Measurements from ENCODE around the gene ITGA3.

The ITGA3 gene

DNA sequence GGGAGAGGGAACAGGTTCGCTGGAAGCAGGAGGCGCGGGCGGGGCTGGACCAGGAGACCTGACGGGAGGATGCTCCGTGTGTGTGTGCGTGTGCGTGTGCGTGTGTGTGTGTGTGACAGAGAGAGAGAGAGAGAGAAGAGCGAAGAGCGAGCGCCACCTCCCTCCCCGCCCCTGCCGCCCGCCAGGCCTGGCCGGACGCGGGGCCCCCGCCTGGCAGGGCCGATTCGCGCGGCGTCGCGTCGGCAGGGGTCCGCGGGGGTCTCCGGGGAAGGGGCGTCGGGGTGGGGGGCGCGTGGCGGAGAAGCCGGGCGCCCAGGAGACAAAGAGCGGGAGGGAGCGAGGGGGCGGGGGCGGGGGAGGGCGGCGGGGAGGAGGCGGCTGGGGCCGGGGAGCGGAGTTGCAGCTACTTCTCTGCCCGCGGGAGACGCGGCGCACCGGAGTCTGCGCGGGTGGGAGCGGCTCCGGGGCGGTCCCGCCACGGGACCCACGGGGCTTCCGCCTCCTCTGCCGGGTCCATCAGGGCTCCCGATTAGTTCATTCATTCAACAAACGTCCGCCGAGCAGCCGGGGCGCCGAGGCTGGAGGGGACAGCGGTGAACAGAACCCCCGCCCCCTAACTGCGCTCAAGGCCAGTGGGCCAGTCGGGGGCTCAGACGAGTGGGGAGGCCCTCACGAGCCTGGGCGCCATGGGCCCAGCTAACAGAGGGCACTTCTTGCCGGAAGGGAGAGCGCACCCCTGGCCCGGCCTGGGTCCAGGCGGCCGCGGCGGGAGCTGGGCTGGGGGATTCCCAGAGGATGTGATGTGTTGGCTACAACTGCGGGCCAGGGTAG, 74.0 kb downstream of the ITGA3 start, which contains the start of gene SAMD14:
SAMD14 (minus strand) TSS at position 433 of the 831 bp plus-strand sequence. CDS start 5,201 bp downstream, outside the sequence.
- Histone ChIP-seq H3K9ac (ENCODE audit: low read depth, low read length) (peak within 1 kb of the TSS; percentile 68; the same call in 1 of the 2 replicates), H3K27ac (ENCODE audit: low read length) (no peak within 1 kb of the TSS)

DNA sequence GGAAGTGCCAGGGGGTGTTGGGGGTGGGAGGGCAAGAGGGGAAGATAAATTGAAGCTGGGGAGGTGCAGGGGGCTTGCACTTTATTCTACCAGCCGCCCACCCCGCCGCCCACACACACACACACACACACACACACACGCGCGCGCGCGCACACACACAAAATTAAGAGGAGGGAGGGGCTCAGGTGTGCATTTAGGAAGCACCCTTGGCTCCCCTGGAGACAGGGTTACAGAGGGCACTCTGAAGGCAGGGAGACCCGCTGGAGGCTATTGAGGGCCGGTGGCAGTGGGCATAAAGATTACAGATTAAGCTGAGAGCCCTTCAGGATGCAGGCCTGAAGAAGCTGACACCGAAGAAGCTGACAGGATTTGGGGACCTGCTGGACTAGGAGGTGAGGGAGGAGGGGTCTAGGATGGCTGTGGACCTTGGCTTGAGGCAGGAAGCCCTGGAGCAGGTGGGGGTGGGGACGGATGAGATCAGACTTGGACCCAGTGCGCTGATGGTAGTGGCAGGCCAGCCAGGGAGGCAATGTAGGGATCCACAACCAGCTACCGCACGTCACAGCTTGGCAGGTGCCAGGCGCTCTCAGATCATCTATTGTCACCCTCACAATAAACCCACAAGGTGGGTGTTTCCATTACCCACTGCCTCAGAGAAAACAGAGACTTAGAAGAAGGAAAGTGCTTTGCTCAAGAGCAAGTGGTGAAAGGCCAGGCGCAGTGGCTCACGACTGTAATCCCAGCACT, 74.8 kb downstream of the ITGA3 start:
- H3K27me3 ChIP-seq (ENCODE audit: insufficient read depth, low read length): peaks cover 35% of the 10 kb centered on the region
- H3K27ac ChIP-seq (ENCODE audit: low read length): no peak overlapping the region

More for the DNA sequence above, 74.0 kb downstream of the ITGA3 start, which contains the start of gene SAMD14:
- H3K9me3 ChIP-seq (ENCODE audit: insufficient read depth, low read depth, low read length): no peaks in the 10 kb centered on the region
- no peaks in the 10 kb centered on the region for H3K36me3 ChIP-seq (ENCODE audit: insufficient read depth, low read depth, low read length)
- H3K4me1 ChIP-seq (ENCODE audit: insufficient read depth, low read length): peaks cover 26% of the 10 kb centered on the region
- peaks cover 35% of the 10 kb centered on the region for H3K27me3 ChIP-seq (ENCODE audit: insufficient read depth, low read length)
- peak within 1 kb of the TSS; percentile 80 for H3K4me3 ChIP-seq (ENCODE audit: low read length)

DNA sequence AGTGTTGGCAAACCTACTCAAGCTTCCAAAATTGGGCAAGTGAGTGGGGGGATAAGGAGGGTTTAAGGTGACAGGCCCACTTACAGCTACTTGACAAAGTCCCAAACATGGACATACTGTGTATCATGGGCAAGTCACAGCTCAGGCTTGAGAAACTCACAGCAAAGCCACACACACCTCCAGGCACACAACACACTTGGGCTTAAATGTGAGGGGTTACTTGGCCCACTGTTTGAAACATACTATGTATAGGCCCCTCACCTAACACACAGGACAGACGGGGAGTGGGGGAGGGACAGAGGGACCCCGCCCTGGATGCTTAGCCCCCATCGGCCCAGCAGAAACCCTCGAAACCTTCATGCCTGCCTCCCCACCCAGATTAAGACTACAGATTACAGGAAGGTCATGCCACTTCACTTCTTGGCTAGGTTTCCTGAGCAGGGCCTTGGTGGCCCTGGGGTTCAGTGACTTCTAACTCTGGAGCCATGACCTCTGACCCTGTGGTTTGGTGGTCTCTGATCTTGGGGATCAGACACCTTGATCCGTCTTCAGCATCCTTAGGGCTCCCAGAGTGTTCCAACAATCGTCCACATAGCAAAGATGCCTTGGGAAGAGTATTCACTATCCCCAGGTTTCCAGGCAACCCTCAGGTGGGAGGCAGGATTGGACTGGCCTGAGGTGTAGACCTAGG, 76.3 kb downstream of the ITGA3 start:
- H3K27me3 ChIP-seq (ENCODE audit: insufficient read depth, low read length): peaks cover 35% of the 10 kb centered on the region
- 0 out of 2 replicates have a peak, but pooled peaks cover 5% of the 10 kb centered on the region for H3K36me3 ChIP-seq (ENCODE audit: insufficient read depth, low read depth, low read length)
- no peak overlapping the region for H3K9ac ChIP-seq (ENCODE audit: low read depth, low read length)
- no peaks in the 10 kb centered on the region for H3K9me3 ChIP-seq (ENCODE audit: insufficient read depth, low read depth, low read length)
- peaks cover 26% of the 10 kb centered on the region for H3K4me1 ChIP-seq (ENCODE audit: insufficient read depth, low read length)
- no peak overlapping the region for H3K27ac ChIP-seq (ENCODE audit: low read length)
- no peak overlapping the region for H3K4me3 ChIP-seq (ENCODE audit: low read length)

More for the DNA sequence above, 74.8 kb downstream of the ITGA3 start:
- Histone ChIP-seq H3K9me3 (ENCODE audit: insufficient read depth, low read depth, low read length) (no peaks in the 10 kb centered on the region), H3K36me3 (ENCODE audit: insufficient read depth, low read depth, low read length) (no peaks in the 10 kb centered on the region), H3K4me1 (ENCODE audit: insufficient read depth, low read length) (peaks cover 26% of the 10 kb centered on the region), H3K4me3 (ENCODE audit: low read length) (peak overlapping the region; percentile 73; the same call in 1 of the 2 replicates), H3K9ac (ENCODE audit: low read depth, low read length) (no peak overlapping the region)

DNA sequence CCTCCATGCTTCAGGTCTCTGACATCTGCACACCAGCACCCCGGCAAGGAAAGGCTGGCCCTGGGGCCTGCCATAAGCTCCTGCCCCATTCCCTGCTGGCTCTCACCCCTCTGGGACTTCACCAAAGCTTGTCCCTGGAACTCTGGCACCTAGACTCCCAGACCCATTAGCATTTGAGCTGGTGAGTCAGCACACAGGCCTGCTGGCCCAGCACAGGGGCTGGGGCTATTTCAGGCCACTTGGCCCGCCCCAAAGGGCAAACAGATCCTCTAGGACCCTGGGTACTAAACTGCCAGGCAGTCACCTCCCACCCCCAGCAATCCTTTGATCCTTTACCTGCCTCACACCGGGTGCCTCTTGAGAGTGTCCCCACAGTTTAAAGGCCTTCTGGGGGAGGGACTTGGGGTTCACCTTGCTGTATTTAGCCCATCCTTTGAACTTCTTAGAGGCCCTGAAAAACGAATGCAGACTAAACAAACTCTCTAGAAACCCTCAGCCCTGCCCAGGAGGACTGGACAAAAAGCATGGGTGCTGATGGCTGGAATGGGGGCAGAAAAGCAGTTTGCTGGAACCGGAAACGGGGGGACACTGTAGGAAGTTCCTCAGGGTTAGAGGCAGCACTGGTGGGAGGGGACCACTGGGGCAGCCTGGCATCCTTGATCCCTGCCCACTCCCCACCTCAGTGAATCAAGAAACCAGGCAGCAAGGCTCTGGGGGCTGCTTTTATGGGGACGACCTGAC, 77.3 kb downstream of the ITGA3 start:
- Histone ChIP-seq H3K9me3 (ENCODE audit: insufficient read depth, low read depth, low read length) (no peaks in the 10 kb centered on the region), H3K4me3 (ENCODE audit: low read length) (no peak overlapping the region), H3K27me3 (ENCODE audit: insufficient read depth, low read length) (peaks cover 29% of the 10 kb centered on the region), H3K4me1 (ENCODE audit: insufficient read depth, low read length) (peaks cover 18% of the 10 kb centered on the region), H3K9ac (ENCODE audit: low read depth, low read length) (no peak overlapping the region; the same call in 1 of the 2 replicates), H3K27ac (ENCODE audit: low read length) (no peak overlapping the region), H3K36me3 (ENCODE audit: insufficient read depth, low read depth, low read length) (peaks cover 14% of the 10 kb centered on the region)

DNA sequence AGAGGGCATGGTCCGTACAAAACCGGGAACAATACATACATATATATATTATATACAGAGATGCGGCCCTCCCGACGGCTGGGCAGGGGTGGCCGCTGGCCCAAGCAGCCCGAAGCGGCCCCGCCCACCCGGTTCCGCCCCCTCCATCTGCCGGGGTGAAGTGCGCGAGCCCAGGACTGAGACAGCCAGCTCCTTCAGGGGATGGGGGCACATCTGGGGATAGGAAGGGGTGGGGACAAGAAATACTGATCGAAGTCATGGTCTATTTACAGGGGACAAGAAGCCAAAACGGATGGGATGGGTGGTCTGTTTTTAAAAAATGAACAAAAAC, 77.8 kb downstream of the ITGA3 start:
- Histone ChIP-seq H3K36me3 (ENCODE audit: insufficient read depth, low read depth, low read length) (peaks cover 19% of the 10 kb centered on the region), H3K9me3 (ENCODE audit: insufficient read depth, low read depth, low read length) (no peaks in the 10 kb centered on the region), H3K27ac (ENCODE audit: low read length) (no peak overlapping the region), H3K9ac (ENCODE audit: low read depth, low read length) (no peak overlapping the region), H3K27me3 (ENCODE audit: insufficient read depth, low read length) (peaks cover 29% of the 10 kb centered on the region), H3K4me1 (ENCODE audit: insufficient read depth, low read length) (peaks cover 18% of the 10 kb centered on the region), H3K4me3 (ENCODE audit: low read length) (no peak overlapping the region; the same call in 1 of the 2 replicates)

DNA sequence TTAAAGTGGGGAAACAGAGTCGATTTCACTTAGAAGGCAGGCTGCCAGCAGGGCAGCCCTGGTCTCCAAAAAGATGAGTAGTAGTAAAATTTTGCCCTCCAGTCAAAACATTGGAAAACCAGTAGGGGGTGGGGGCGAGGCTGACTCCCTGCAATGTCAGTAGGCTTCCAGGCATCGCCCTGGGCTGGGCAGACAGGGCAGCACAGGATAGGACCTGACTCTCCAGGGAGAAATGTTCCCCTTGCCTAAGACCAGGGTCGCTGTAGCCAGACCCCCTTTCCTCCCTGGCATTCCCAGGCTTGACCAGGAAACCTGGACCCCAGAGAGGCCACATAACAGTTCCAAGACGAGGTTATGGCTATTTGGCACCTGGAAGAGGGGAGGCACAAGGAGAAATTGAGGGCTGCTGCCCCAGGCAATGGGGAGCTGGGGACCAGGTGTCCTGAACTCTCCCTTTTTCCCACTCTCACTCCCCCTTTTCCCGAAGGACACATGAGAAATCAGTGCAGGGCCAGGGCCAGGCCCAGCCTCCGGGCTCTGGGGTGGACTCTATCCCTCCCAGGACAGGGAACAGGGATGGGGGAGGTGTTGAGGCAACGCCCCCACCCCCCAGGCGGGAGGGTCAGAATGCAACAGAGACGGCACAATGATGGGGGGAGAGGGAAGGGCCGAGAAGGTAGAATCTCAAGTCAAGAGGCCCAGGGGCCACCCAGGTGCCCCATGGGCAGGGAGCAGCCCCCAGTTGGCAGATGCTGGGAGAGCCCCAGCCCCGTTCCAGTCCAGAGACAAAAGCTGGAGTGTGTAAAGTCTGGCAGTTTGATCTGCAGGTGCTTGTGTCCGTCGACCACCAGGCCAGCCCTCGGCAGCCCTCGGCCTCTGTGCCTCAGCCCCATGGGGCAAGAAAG, 78.5 kb downstream of the ITGA3 start:
- Histone ChIP-seq H3K36me3 (ENCODE audit: insufficient read depth, low read depth, low read length) (peaks cover 27% of the 10 kb centered on the region), H3K9me3 (ENCODE audit: insufficient read depth, low read depth, low read length) (no peaks in the 10 kb centered on the region), H3K27ac (ENCODE audit: low read length) (no peak overlapping the region), H3K27me3 (ENCODE audit: insufficient read depth, low read length) (peaks cover 29% of the 10 kb centered on the region), H3K9ac (ENCODE audit: low read depth, low read length) (no peak overlapping the region), H3K4me3 (ENCODE audit: low read length) (no peak overlapping the region; the same call in 1 of the 2 replicates), H3K4me1 (ENCODE audit: insufficient read depth, low read length) (peaks cover 18% of the 10 kb centered on the region)

DNA sequence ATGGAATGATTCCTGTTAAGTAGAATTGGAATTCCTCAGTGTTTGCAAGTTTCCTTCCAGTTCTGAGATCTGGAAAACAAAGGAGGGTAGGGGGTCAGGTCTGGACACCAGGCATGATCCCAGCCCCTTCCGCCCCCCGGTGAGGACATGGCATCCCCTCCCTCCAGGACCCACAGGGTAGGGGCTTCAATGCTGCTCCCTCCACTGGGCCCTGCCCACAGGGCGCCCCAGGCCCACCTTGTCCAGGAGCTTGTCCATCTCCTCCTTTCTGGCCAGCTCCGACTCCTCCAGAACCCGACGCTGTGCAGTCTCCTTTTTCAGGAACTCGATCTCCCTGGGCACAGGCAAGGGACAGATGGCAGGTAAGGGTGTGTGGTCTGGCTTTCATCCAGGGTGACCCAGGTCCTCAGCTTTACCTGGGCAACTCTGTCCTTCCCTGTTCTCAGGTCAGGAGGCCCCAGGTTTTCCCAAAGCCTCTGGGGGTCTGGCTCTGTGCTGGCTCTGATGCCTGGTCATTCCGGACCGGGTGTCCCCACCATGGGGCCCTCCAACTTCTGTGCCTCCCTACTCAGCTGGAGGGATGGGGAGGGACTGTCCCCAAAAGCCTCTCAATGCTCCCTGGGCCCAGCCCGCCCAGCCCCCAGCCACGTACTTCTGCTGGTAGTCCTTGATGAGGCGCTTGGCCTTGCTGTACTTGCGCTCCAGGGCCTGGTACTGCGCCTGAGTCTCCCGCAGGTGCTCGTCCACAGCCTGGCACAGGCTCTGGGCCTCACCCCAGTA, 79.6 kb downstream of the ITGA3 start:
- H3K4me3 ChIP-seq (ENCODE audit: low read length): no peak overlapping the region
- H3K27me3 ChIP-seq (ENCODE audit: insufficient read depth, low read length): peaks cover 24% of the 10 kb centered on the region
- peaks cover 31% of the 10 kb centered on the region for H3K36me3 ChIP-seq (ENCODE audit: insufficient read depth, low read depth, low read length)

DNA sequence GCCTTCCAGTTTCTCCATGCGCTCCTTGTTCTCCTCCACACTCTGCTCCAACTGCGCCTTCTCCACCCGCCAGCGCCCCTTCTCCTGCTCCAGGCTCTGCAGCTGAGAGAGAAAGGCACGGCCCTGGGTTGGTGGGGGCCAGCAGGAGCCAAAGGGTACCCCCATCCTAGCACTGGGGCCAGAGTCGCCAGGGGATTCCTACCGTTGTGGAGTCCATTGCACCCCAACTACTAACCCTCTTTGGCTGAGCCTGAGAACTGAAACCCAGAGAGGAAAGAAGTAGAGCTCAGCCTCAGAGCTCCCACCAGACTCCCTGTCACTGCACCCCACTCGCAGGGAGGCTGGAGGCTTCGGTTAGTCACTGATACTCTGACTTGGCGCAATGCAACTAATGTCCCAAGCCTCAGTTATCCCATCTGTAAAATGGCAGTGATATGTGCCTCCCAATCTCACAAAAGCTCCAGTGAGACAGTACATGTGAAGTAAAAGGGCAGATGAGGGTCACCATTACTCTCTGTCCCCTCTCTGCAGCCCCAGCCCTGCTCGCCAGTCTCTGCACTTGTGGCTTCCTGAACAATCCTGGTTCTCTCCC, 80.3 kb downstream of the ITGA3 start:
- peaks cover 14% of the 10 kb centered on the region for H3K4me1 ChIP-seq (ENCODE audit: insufficient read depth, low read length)
- peaks cover 34% of the 10 kb centered on the region for H3K36me3 ChIP-seq (ENCODE audit: insufficient read depth, low read depth, low read length)

More for the DNA sequence above, 79.6 kb downstream of the ITGA3 start:
- no peak overlapping the region for H3K27ac ChIP-seq (ENCODE audit: low read length)
- no peak overlapping the region for H3K9ac ChIP-seq (ENCODE audit: low read depth, low read length)
- no peaks in the 10 kb centered on the region for H3K9me3 ChIP-seq (ENCODE audit: insufficient read depth, low read depth, low read length)
- H3K4me1 ChIP-seq (ENCODE audit: insufficient read depth, low read length): peaks cover 18% of the 10 kb centered on the region

DNA sequence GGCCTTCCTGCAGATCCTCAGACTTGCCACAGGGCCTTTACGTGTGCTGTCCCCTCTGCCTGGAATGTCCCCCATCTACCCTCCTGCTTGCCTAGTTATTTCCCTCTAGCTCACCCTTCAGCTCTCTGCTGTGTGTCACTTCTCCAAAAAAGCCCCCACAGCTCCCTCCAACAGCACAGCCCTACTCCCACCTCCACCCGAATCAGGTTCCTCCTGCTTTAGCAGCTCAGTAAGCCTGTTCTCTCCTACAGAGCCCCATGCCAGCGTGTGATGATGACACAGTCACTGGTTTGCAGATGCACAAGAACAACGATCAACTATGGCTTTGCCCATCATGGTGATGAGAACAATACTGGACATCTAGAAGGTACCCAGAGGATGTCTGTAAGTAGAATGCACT, 81.1 kb downstream of the ITGA3 start:
- Histone ChIP-seq H3K27ac (ENCODE audit: low read length) (no peak overlapping the region), H3K4me1 (ENCODE audit: insufficient read depth, low read length) (peaks cover 14% of the 10 kb centered on the region), H3K9me3 (ENCODE audit: insufficient read depth, low read depth, low read length) (no peaks in the 10 kb centered on the region), H3K4me3 (ENCODE audit: low read length) (no peak overlapping the region), H3K27me3 (ENCODE audit: insufficient read depth, low read length) (peaks cover 8% of the 10 kb centered on the region; the same call in 1 of the 2 replicates), H3K9ac (ENCODE audit: low read depth, low read length) (no peak overlapping the region), H3K36me3 (ENCODE audit: insufficient read depth, low read depth, low read length) (peaks cover 34% of the 10 kb centered on the region)

More for the DNA sequence above, 80.3 kb downstream of the ITGA3 start:
- Histone ChIP-seq H3K4me3 (ENCODE audit: low read length) (no peak overlapping the region), H3K27me3 (ENCODE audit: insufficient read depth, low read length) (peaks cover 17% of the 10 kb centered on the region), H3K9me3 (ENCODE audit: insufficient read depth, low read depth, low read length) (no peaks in the 10 kb centered on the region), H3K27ac (ENCODE audit: low read length) (no peak overlapping the region), H3K9ac (ENCODE audit: low read depth, low read length) (no peak overlapping the region)

Data from iPS-20b (cell line).